MM.1S (cell line): ENCODE measurements around the gene USP9X.
"Not testable (repeated sequence)": the region's sequence is repeated elsewhere in the genome, so short reads cannot be mapped to it uniquely, and the experiment has no call there.

ENCODE experiments used
- DNase-seq: peaks from one replicate; pipeline ENCODE4 v3.0.0-alpha.2; 2015
- H2AFZ ChIP-seq: fragments of 300-600 bp; sonication (generic); 2 replicates; pipeline ENCODE4 v1.6.0; 2016; ENCODE audit warnings: antibody characterized with exemption, low read length
- H3F3A ChIP-seq: fragments of 300-600 bp; sonication (generic); 2 replicates; pipeline ENCODE4 v1.6.1; 2016; ENCODE audit warnings: mild to moderate bottlenecking, antibody characterized with exemption, low read length, moderate library complexity, mixed read lengths; ENCODE audit not compliant: insufficient read depth
- H3K27ac ChIP-seq: fragments of 300-600 bp; sonication (generic); 2 replicates; pipeline ENCODE4 v1.5.1; 2016; ENCODE audit warnings: mild to moderate bottlenecking, low read length
- H3K27me3 ChIP-seq: fragments of 300-600 bp; sonication (generic); replicated peaks from 2 replicates; pipeline ENCODE4 v1.6.0; 2016; ENCODE audit warnings: low read length; ENCODE audit not compliant: insufficient read depth
- H3K36me3 ChIP-seq: fragments of 300-600 bp; sonication (generic); replicated peaks from 2 replicates; pipeline ENCODE4 v1.6.1; 2016; ENCODE audit warnings: mild to moderate bottlenecking, low read length, mixed read lengths; ENCODE audit not compliant: insufficient read depth
- H3K4me1 ChIP-seq: fragments of 300-600 bp; sonication (generic); 2 replicates; pipeline ENCODE4 v1.6.1; 2016; ENCODE audit warnings: low read length, mixed read lengths
- H3K4me2 ChIP-seq: fragments of 300-600 bp; sonication (generic); 2 replicates; pipeline ENCODE4 v1.6.0; 2016; ENCODE audit warnings: low read depth, low read length
- H3K4me3 ChIP-seq: fragments of 300-600 bp; sonication (generic); 2 replicates; pipeline ENCODE4 v1.5.1; 2016; ENCODE audit warnings: low read length, mixed read lengths
- H3K79me2 ChIP-seq: fragments of 300-600 bp; sonication (generic); 2 replicates; pipeline ENCODE4 v1.6.1; 2016; ENCODE audit warnings: mixed run types, low read length, mixed read lengths
- H3K9ac ChIP-seq: fragments of 300-600 bp; sonication (generic); 2 replicates; pipeline ENCODE4 v1.6.1; 2016; ENCODE audit warnings: low read length, mixed read lengths
- H3K9me2 ChIP-seq: fragments of 300-600 bp; sonication (generic); replicated peaks from 2 replicates; pipeline ENCODE4 v1.6.1; 2016; ENCODE audit warnings: mild to moderate bottlenecking, low read length, mixed read lengths; ENCODE audit not compliant: insufficient read depth
- H3K9me3 ChIP-seq: fragments of 300-600 bp; sonication (generic); replicated peaks from 2 replicates; pipeline ENCODE4 v1.6.1; 2016; ENCODE audit warnings: mild to moderate bottlenecking, low read length, mixed read lengths; ENCODE audit not compliant: insufficient read depth
- H4K20me1 ChIP-seq: fragments of 300-600 bp; sonication (generic); 2 replicates; pipeline ENCODE4 v1.6.1; 2016; ENCODE audit warnings: mild to moderate bottlenecking, low read length, moderate library complexity, mixed read lengths; ENCODE audit not compliant: insufficient read depth
- CTCF ChIP-seq: fragments of 300-600 bp; sonication (generic); IDR thresholded peaks from 2 replicates; pipeline ENCODE4 v1.5.1; 2016; ENCODE audit warnings: antibody characterized with exemption, low read length, mixed read lengths
- EZH2 ChIP-seq: fragments of 300-600 bp; sonication (generic); optimal IDR thresholded peaks from 2 replicates; pipeline ENCODE3; 2017; ENCODE audit warnings: low read depth, mild to moderate bottlenecking, antibody characterized with exemption, low read length, mixed read lengths
- EZH2phosphoT487 ChIP-seq: fragments of 300-600 bp; sonication (generic); IDR thresholded peaks from 2 replicates; pipeline ENCODE4 v1.6.1; 2018; ENCODE audit warnings: antibody characterized with exemption, low read length

The USP9X gene

DNA sequence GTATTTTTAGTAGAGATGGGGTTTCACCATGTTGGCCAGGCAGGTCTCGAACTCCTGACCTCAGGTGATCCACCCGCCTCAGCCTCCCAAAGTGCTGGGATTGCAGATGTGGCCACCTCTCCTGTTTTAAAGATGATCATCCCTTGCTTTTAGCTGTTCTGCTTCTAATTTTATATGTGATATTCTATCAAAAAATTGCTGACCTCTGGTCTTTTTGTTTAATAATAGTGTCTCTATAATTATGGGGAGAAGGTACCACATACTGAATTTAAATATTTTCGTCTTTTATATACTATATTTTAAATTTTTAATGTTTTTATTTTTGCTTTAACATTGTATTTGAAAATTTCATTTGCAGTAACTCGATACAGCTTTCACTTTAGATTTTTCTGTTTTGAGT, 15.6 kb downstream of the USP9X start:
- H3K9ac ChIP-seq: no peak overlapping the region

GRCh38 chrX:41105005-41105404, 19.8 kb downstream of the USP9X start:
- H3F3A ChIP-seq: no peaks in the 10 kb centered on the region
- H3K27me3 ChIP-seq: no peaks in the 10 kb centered on the region
- H4K20me1 ChIP-seq: peaks cover 26% of the 10 kb centered on the region; the same call in 1 of the 2 replicates
- H3K4me2 ChIP-seq: no peak overlapping the region
- H3K4me3 ChIP-seq: no peak overlapping the region
- H3K4me1 ChIP-seq: no peaks in the 10 kb centered on the region
- no peak overlapping the region for H2AFZ ChIP-seq
- H3K9ac ChIP-seq: no peak overlapping the region
- TF ChIP-seq CTCF (no peak), EZH2 (no peak), EZH2phosphoT487 (no peak)
- no peaks in the 10 kb centered on the region for H3K36me3 ChIP-seq
- no peaks in the 10 kb centered on the region for H3K9me3 ChIP-seq
- no peak overlapping the region for H3K27ac ChIP-seq
- H3K9me2 ChIP-seq: no peaks in the 10 kb centered on the region
- DNase-seq: no peak
- peaks cover 92% of the 10 kb centered on the region for H3K79me2 ChIP-seq

More for the DNA sequence above, 15.6 kb downstream of the USP9X start:
- Histone ChIP-seq H3K9me2 (no peaks in the 10 kb centered on the region), H3K36me3 (no peaks in the 10 kb centered on the region), H3K79me2 (peaks cover 98% of the 10 kb centered on the region), H3K27ac (no peak overlapping the region), H2AFZ (no peak overlapping the region), H3K27me3 (no peaks in the 10 kb centered on the region), H3K4me2 (no peak overlapping the region), H3K9me3 (no peaks in the 10 kb centered on the region), H3K4me3 (no peak overlapping the region), H4K20me1 (peaks cover 22% of the 10 kb centered on the region), H3K4me1 (no peaks in the 10 kb centered on the region), H3F3A (no peaks in the 10 kb centered on the region)
- DNase-seq: no peak
- TF ChIP-seq EZH2phosphoT487: no peak
- TF ChIP-seq EZH2: no peak
- no peak for TF ChIP-seq CTCF

GRCh38 chrX:41106257-41106656, 21.0 kb downstream of the USP9X start:
- H3K27me3 ChIP-seq, H3K4me3 ChIP-seq, H2AFZ ChIP-seq, DNase-seq, H3K9ac ChIP-seq, H3K4me1 ChIP-seq, H3K4me2 ChIP-seq, H3F3A ChIP-seq, H3K27ac ChIP-seq, H3K9me3 ChIP-seq, H3K36me3 ChIP-seq, H3K9me2 ChIP-seq: not testable (repeated sequence)
- H3K79me2 ChIP-seq: peaks cover 94% of the 10 kb centered on the region
- H4K20me1 ChIP-seq: peaks cover 35% of the 10 kb centered on the region

DNA sequence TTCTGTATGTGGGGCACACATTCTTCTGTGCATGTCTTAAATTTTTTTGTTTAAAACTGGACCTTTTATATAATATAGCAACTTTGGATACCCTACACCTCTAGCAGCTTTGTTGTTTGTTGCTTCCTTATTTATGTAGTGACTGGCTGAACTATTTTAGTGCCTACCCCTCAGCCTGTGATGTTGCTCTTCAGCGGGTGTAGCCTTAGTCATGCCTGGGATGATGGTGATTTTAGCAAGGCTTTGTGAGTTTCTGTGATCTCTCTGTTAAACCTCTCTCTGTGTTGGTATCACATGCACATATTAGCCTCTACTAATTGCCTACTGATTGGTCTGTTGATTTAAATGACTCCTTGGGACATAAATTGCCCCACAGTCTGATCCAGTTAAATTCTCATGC, 22.8 kb downstream of the USP9X start:
- no peak overlapping the region for H3K27ac ChIP-seq
- H3K4me3 ChIP-seq: no peak overlapping the region
- H4K20me1 ChIP-seq: peaks cover 39% of the 10 kb centered on the region
- no peaks in the 10 kb centered on the region for H3K9me3 ChIP-seq
- no peak overlapping the region for H2AFZ ChIP-seq
- no peak overlapping the region for H3K4me2 ChIP-seq
- H3F3A ChIP-seq: no peaks in the 10 kb centered on the region
- no peaks in the 10 kb centered on the region for H3K9me2 ChIP-seq
- TF ChIP-seq EZH2: no peak
- TF ChIP-seq EZH2phosphoT487: no peak
- TF ChIP-seq CTCF: no peak
- H3K36me3 ChIP-seq: no peaks in the 10 kb centered on the region
- no peak for DNase-seq
- no peaks in the 10 kb centered on the region for H3K27me3 ChIP-seq
- peaks cover 93% of the 10 kb centered on the region for H3K79me2 ChIP-seq
- H3K4me1 ChIP-seq: no peaks in the 10 kb centered on the region
- H3K9ac ChIP-seq: no peak overlapping the region
